ENCODE results near the gene HTRA1. TPM values are rescaled to one million over a fixed set of nuclear protein-coding genes. Genes with fewer than 3 reads are reported as not detected.

The HTRA1 gene
- polyA plus RNA-seq, 3 donors: 0.84 to 4.7 (median 2.2) TPM

GRCh38 chr10:122426829-122427228 is 34.5 kb upstream of the HTRA1 start:
- Histone ChIP-seq H3K27ac (ENCODE audit: low read depth in 1 of 2, low read length in 2 of 2) (no peak overlapping the region), H3K4me2 (replicated peaks; ENCODE audit: extremely low read depth, low read length, poor library complexity, severe bottlenecking) (no peak overlapping the region), H3K27me3 (ENCODE audit: control insufficient read depth in 2 of 2, insufficient read depth in 2 of 2, low read length in 2 of 2) (no peaks in the 10 kb centered on the region), H3K36me3 (replicated peaks in 1 of 2; ENCODE audit: control insufficient read depth in 1 of 2, insufficient read depth in 2 of 2, low read length in 2 of 2) (peaks cover 0 to 4% of the 10 kb centered on the region in 2 donors), H3K79me2 (ENCODE audit: insufficient read depth, low read length) (no peaks in the 10 kb centered on the region), H3K9me3 (replicated peaks in 1 of 2; ENCODE audit: control insufficient read depth in 1 of 2, insufficient read depth in 1 of 2, low read length in 2 of 2) (no peaks in the 10 kb centered on the region), H4K20me1 (ENCODE audit: insufficient read depth, low read length) (no peaks in the 10 kb centered on the region), H3K4me3 (replicated peaks in 1 of 3; ENCODE audit: low read depth in 2 of 3, low read length in 3 of 3) (no peak overlapping the region), H3K9ac (ENCODE audit: insufficient read depth, low read length, poor library complexity, severe bottlenecking) (no peak overlapping the region), H3K4me1 (ENCODE audit: control insufficient read depth in 1 of 2, insufficient read depth in 2 of 2, low read length in 2 of 2) (no peaks in the 10 kb centered on the region), H2AFZ (ENCODE audit: insufficient read depth, low read depth, low read length, poor library complexity, severe bottlenecking) (no peak overlapping the region)
- H3K27me3 Mint-ChIP-seq (ENCODE audit: low read depth in 3 of 3): no peaks in the 10 kb centered on the region
- H3K27ac Mint-ChIP-seq: no peak overlapping the region
- DNase-seq: no peak
- H3K9me3 Mint-ChIP-seq: no peaks in the 10 kb centered on the region
- TF ChIP-seq CTCF (IDR thresholded peaks at IDR 0.05): no peak
- H3K4me3 Mint-ChIP-seq: no peak overlapping the region
- H3K4me1 Mint-ChIP-seq: peaks cover 8% of the 10 kb centered on the region
- peaks cover 13% of the 10 kb centered on the region in 2 donors for H3K36me3 Mint-ChIP-seq
- 97% methylated on average over 4 of the region's 6 CpGs for WGBS (ENCODE audit: insufficient coverage)
- intact Hi-C loops (cut with micrococcal nuclease): no loop called here

GRCh38 chr10:122427280-122427679 is 34.1 kb upstream of the HTRA1 start:
- Histone ChIP-seq H3K4me3 (replicated peaks in 1 of 3; ENCODE audit: low read depth in 2 of 3, low read length in 3 of 3) (no peak overlapping the region), H3K9me3 (replicated peaks in 1 of 2; ENCODE audit: control insufficient read depth in 1 of 2, insufficient read depth in 1 of 2, low read length in 2 of 2) (no peaks in the 10 kb centered on the region)
- intact Hi-C loops (cut with micrococcal nuclease): no loop called here

More at GRCh38 chr10:122427280-122427679, 34.1 kb upstream of the HTRA1 start:
- no peaks in the 10 kb centered on the region for H3K27me3 ChIP-seq (ENCODE audit: control insufficient read depth in 2 of 2, insufficient read depth in 2 of 2, low read length in 2 of 2)
- Mint-ChIP-seq H3K4me3 (no peak overlapping the region), H3K27ac (no peak overlapping the region), H3K36me3 (peaks cover 13% of the 10 kb centered on the region in 2 donors), H3K27me3 (ENCODE audit: low read depth in 3 of 3) (no peaks in the 10 kb centered on the region), H3K4me1 (peaks cover 5% of the 10 kb centered on the region), H3K9me3 (no peaks in the 10 kb centered on the region)
- H4K20me1 ChIP-seq (ENCODE audit: insufficient read depth, low read length): no peaks in the 10 kb centered on the region
- H2AFZ ChIP-seq (ENCODE audit: insufficient read depth, low read depth, low read length, poor library complexity, severe bottlenecking): no peak overlapping the region
- no peak overlapping the region for H3K4me2 ChIP-seq (replicated peaks; ENCODE audit: extremely low read depth, low read length, poor library complexity, severe bottlenecking)
- H3K9ac ChIP-seq (ENCODE audit: insufficient read depth, low read length, poor library complexity, severe bottlenecking): no peak overlapping the region
- peaks cover 0 to 4% of the 10 kb centered on the region in 2 donors for H3K36me3 ChIP-seq (replicated peaks in 1 of 2; ENCODE audit: control insufficient read depth in 1 of 2, insufficient read depth in 2 of 2, low read length in 2 of 2)
- whole genome bisulfite sequencing (ENCODE audit: insufficient coverage): no CpG with 5 or more reads among the region's 2 CpGs
- TF ChIP-seq CTCF (IDR thresholded peaks at IDR 0.05): no peak
- no peaks in the 10 kb centered on the region for H3K79me2 ChIP-seq (ENCODE audit: insufficient read depth, low read length)
- DNase-seq: no peak
- H3K27ac ChIP-seq (ENCODE audit: low read depth in 1 of 2, low read length in 2 of 2): no peak overlapping the region
- H3K4me1 ChIP-seq (ENCODE audit: control insufficient read depth in 1 of 2, insufficient read depth in 2 of 2, low read length in 2 of 2): no peaks in the 10 kb centered on the region
